Spleen (tissue), 11 donors: ENCODE measurements around the gene DSE. TPM values are rescaled to one million over a fixed set of nuclear protein-coding genes. Genes with fewer than 3 reads are reported as not detected.
A peak's percentile ranks its signal among the peaks of the same experiment; 100 is the strongest.

Experiments
- DNase-seq: peaks from one replicate; pipeline ENCODE4 v3.0.0-alpha.2; 2020
- H3K27ac ChIP-seq, 8 donors: fragments of 200-600 bp; sonication (generic) in 7 of 8; 1 replicate in 4 of 8; 2 replicates in 4 of 8; pipeline versions ENCODE4 v1.5.0 to v1.8.0; 2016 to 2021; ENCODE audit warnings: inconsistent platforms in 4 of 8, mild to moderate bottlenecking in 4 of 8, moderate library complexity in 1 of 8
- H3K27me3 ChIP-seq, 7 donors: fragments of 200-600 bp; sonication (generic) in 6 of 7; replicated peaks in 1 of 7; 1 replicate in 4 of 7; 2 replicates in 3 of 7; pipeline versions ENCODE4 v1.5.0 to v1.8.0; 2016 to 2021; ENCODE audit warnings: inconsistent platforms in 3 of 7, mild to moderate bottlenecking in 1 of 7
- H3K36me3 ChIP-seq, 6 donors: fragments of 200-600 bp; sonication (generic) in 5 of 6; 1 replicate in 4 of 6; 2 replicates in 2 of 6; pipeline versions ENCODE4 v1.5.0 to v1.8.0; 2016 to 2021; ENCODE audit warnings: inconsistent platforms in 2 of 6
- H3K4me1 ChIP-seq, 6 donors: fragments of 200-600 bp; sonication (generic) in 5 of 6; 1 replicate in 3 of 6; 2 replicates in 3 of 6; pipeline versions ENCODE4 v1.5.0 to v1.8.0; 2016 to 2021; ENCODE audit warnings: inconsistent platforms in 3 of 6
- H3K4me3 ChIP-seq, 8 donors: fragments of 200-600 bp; sonication (generic) in 7 of 8; 1 replicate in 4 of 8; 2 replicates in 4 of 8; pipeline versions ENCODE4 v1.5.0 to v1.8.0; 2016 to 2021; ENCODE audit warnings: inconsistent platforms in 4 of 8, mild to moderate bottlenecking in 4 of 8, moderate library complexity in 2 of 8
- H3K9me3 ChIP-seq, 8 donors: fragments of 200-600 bp; sonication (generic) in 7 of 8; 1 replicate in 4 of 8; 2 replicates in 4 of 8; pipeline versions ENCODE4 v1.5.0 to v1.8.0; 2016 to 2021; ENCODE audit warnings: inconsistent platforms in 4 of 8
- POLR2A ChIP-seq, 3 donors: fragments of 450-650 bp; IDR thresholded peaks; one replicate each; pipeline ENCODE4 v1.5.1; 2017; ENCODE audit warnings: antibody characterized with exemption in 3 of 3, mild to moderate bottlenecking in 1 of 3
- POLR2AphosphoS5 ChIP-seq, 3 donors: sonication (generic); formaldehyde crosslinking; IDR thresholded peaks; one replicate each; pipeline ENCODE4 v1.5.1; 2017; ENCODE audit warnings: antibody characterized with exemption in 3 of 3
- WGBS, 5 donors: extraction: QIAGEN DNeasy Blood & Tissue Kit in 3 of 5; methylation state at CpG; one replicate each; pipeline versions ENCODE4 v1.1.5 to v1.1.7; 2013 to 2018; 5-methylcytosine and 5-hydroxymethylcytosine counted together
- intact Hi-C: fragments of 100-400 bp; cut with DNase I; formaldehyde crosslinking; loops from one replicate; pipeline ENCODE4 v1.15.0; 2023; ENCODE audit warnings: low total_unique reads
- polyA plus RNA-seq, 3 donors: library from polyadenylated mRNA; stranded (reverse); fragments of 200-250 nt; gene quantifications; one replicate each; pipeline ENCODE4 v1.2.1, GENCODE V29; 2013
- total RNA-seq, 7 donors: library from RNA; depleted of rRNA in 3 of 7; stranded (reverse); fragments of >200 nt in 3 of 7; fragmentation: NEBNext Ultra II Directional in 4 of 7; extraction: Animal tissue kit (Norgen Biotek cat#: 25700) in 4 of 7; gene quantifications; one replicate each; pipeline versions ENCODE4 v1.1.0 to v1.2.1, GENCODE V29; 2016 to 2021
- TF ChIP-seq, protein P1 (sequence below), 11 experiments: fragments of 200-600 bp in 7 of 11; fragments of 450-650 bp in 4 of 11; sonication (generic) in 4 of 11; IDR thresholded peaks in 8 of 11; conservative IDR thresholded peaks in 3 of 11; 1 replicate in 7 of 11; 2 replicates in 4 of 11; pipeline versions ENCODE4 v1.4.0 to v1.8.0; 2016 to 2021; ENCODE audit warnings: antibody characterized with exemption in 11 of 11, inconsistent platforms in 4 of 11, mild to moderate bottlenecking in 1 of 11
- donor health status: healthy with polysubstance abuse.
- donor health status: DM: no; HTN: no; CAD: no; lungs with moderate emphysema.
- donor health status: DM: no; HTN: no; CAD: no.
- donor health status: Bipolar disorder and iron deficiency.
- donor health status: healthy.
- donor health status: DM: no; HTN: no; CAD: no.
- donor health status: DM: yes; HTN: yes; CAD: no.

The DSE gene
- total and polyA plus RNA-seq, 10 donors, result 8.2 to 82.3 (median 61.7) TPM

DNA sequence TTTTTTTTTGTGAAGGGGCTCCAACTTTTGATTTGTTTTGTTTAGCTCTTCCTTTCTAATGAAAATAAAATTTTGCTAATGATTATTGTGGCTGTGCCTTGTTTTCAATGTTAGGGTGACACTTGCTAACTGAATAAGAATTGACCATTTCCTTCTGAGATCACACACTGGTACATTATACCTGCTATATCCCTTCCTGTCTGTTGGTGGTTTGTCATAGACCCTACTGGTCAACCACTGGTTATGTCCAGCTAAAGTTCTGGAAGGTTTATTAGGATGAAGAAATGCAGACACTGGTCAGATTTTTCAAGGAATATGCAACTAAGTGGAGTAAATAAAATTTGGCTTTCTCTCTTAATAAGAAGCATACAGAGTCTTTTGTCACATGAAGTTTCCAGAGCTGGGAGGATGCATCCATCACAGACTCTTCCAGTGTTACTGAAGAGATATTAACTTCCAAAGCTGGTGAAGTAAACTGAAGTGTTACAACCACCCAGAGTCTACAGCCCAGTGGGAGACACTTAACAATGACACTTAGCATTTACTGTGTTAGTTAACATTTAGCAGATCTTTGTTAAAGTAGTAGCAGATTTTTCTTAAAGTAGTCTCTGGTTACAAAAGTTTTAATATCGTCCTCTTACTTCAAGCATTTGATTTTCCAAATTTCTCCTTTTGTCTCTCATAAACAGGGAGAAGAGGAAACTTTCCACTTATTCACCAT, 121.0 kb downstream of the DSE start:
- H3K27ac ChIP-seq, result peak overlapping the region in 1 of 8 donors; percentile 66
- H3K4me3 ChIP-seq, result no peak overlapping the region
- H3K27me3 ChIP-seq, result no peaks in the 10 kb centered on the region
- intact Hi-C loops, result no loop called here
- TF ChIP-seq POLR2AphosphoS5 (IDR thresholded peaks at IDR 0.05) (no peak), POLR2A (IDR thresholded peaks at IDR 0.05) (no peak)
- TF ChIP-seq, protein P1, sequence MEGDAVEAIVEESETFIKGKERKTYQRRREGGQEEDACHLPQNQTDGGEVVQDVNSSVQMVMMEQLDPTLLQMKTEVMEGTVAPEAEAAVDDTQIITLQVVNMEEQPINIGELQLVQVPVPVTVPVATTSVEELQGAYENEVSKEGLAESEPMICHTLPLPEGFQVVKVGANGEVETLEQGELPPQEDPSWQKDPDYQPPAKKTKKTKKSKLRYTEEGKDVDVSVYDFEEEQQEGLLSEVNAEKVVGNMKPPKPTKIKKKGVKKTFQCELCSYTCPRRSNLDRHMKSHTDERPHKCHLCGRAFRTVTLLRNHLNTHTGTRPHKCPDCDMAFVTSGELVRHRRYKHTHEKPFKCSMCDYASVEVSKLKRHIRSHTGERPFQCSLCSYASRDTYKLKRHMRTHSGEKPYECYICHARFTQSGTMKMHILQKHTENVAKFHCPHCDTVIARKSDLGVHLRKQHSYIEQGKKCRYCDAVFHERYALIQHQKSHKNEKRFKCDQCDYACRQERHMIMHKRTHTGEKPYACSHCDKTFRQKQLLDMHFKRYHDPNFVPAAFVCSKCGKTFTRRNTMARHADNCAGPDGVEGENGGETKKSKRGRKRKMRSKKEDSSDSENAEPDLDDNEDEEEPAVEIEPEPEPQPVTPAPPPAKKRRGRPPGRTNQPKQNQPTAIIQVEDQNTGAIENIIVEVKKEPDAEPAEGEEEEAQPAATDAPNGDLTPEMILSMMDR (IDR thresholded peaks at IDR 0.05 in 8 of 11, conservative IDR thresholded peaks at IDR 0.05 in 3 of 11), result no peak
- DNase-seq, result no peak
- no peaks in the 10 kb centered on the region for H3K36me3 ChIP-seq
- H3K9me3 ChIP-seq, result peaks cover 0 to 3% (median 0%) of the 10 kb centered on the region in 8 donors
- H3K4me1 ChIP-seq, result no peaks in the 10 kb centered on the region
- 75 to 89% (median 79%) methylated on average over 1 of the region's 1 CpG for WGBS, 5 donors

DNA sequence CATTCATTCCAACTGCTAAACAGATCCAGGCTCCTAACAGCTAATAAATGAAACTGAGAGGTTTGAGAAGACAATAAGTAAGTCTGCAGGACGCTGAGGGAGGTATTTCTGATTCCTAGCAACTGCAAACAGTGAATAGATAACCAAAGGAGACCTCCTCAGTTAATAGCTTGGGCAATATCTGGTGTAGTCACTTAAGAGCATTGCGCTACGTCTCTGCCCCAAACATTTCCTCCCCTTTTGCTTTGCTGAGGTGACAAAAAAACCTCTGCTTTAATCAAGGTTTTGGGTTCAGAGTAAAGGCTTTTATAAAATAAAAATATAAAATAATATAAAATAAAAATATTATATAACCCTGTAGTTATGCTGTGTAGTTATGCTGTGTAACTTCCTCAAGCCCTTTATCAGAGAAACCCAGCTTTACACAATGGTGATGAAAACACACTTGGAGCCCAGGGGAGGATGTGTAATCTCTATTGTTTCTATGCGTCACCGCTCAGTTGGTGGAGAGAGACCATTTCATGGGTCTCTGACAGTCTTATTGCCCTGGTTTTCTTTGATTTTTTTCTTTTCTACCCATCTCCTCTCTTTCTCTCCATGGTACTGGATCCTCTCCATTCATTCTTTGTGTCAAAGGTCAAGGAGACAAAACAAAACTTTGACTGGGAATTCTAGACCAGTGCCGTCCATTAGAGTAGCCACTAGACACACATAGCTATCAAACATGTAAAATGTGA, 121.8 kb downstream of the DSE start:
- 54 to 76% (median 67%) methylated on average over 6 of the region's 6 CpGs for WGBS, 5 donors
- Histone ChIP-seq H3K9me3 (peaks cover 0 to 3% (median 0%) of the 10 kb centered on the region in 8 donors), H3K27ac (peak overlapping the region in 2 of 8 donors; percentile 51 to 66), H3K27me3 (no peaks in the 10 kb centered on the region), H3K36me3 (no peaks in the 10 kb centered on the region), H3K4me1 (no peaks in the 10 kb centered on the region), H3K4me3 (no peak overlapping the region)
- DNase-seq, result no peak
- intact Hi-C loops, result no loop called here
- TF ChIP-seq, protein P1 (IDR thresholded peaks at IDR 0.05 in 8 of 11, conservative IDR thresholded peaks at IDR 0.05 in 3 of 11), result no peak
- TF ChIP-seq POLR2AphosphoS5 (IDR thresholded peaks at IDR 0.05) (no peak), POLR2A (IDR thresholded peaks at IDR 0.05) (no peak)

Other genes starting within 250 kb of the DSE start
- gene COL10A1, start 244.8 kb upstream of the DSE start, total RNA-seq, result 1 to 10 TPM in 5 of 7 donors, under 1 TPM in 1, not detected in 1; 0.77 to 3.4 (median 1.4) TPM
- under 1 TPM; 0.02 to 0.83 (median 0.04) TPM for gene COL10A1, start 244.8 kb upstream of the DSE start, polyA plus RNA-seq
- gene TSPYL4, start 116.9 kb upstream of the DSE start, total RNA-seq, result 10 to 100 TPM; 11.2 to 19.0 (median 13.5) TPM
- 1 to 10 TPM; 7.2 to 7.8 (median 7.5) TPM for gene TSPYL4, start 116.9 kb upstream of the DSE start, polyA plus RNA-seq
- gene TSPYL1, start 91.0 kb upstream of the DSE start, total RNA-seq, result 10 to 100 TPM; 63.1 to 97.7 (median 73.4) TPM
- gene TSPYL1, start 91.0 kb upstream of the DSE start, polyA plus RNA-seq, result 10 to 100 TPM; 28.7 to 41.7 (median 29.2) TPM
- gene CALHM6, start 90.4 kb downstream of the DSE start, total RNA-seq, result 100 to 1,000 TPM in 6 of 7 donors, 10 to 100 TPM in 1; 84.2 to 212 (median 168) TPM
- 100 to 1,000 TPM; 157 to 209 (median 171) TPM for gene CALHM6, start 90.4 kb downstream of the DSE start, polyA plus RNA-seq
- 1 to 10 TPM; 1.3 to 2.6 (median 2.3) TPM for gene CALHM5, start 140.7 kb downstream of the DSE start, total RNA-seq
- under 1 TPM; 0.24 to 0.67 (median 0.35) TPM for gene CALHM5, start 140.7 kb downstream of the DSE start, polyA plus RNA-seq
- gene TRAPPC3L, start 174.7 kb downstream of the DSE start, total RNA-seq, result 1 to 10 TPM; 1.3 to 6.3 (median 3.3) TPM
- gene TRAPPC3L, start 174.7 kb downstream of the DSE start, polyA plus RNA-seq, result 1 to 10 TPM in 1 of 3 donors, under 1 TPM in 2; 0.33 to 3.0 (median 0.71) TPM
- gene CALHM4, start 182.8 kb downstream of the DSE start, total RNA-seq, result not detected
- gene CALHM4, start 182.8 kb downstream of the DSE start, polyA plus RNA-seq, result not detected
- 10 to 100 TPM; 25.8 to 50.0 (median 30.8) TPM for gene RWDD1, start 200.6 kb downstream of the DSE start, total RNA-seq
- gene RWDD1, start 200.6 kb downstream of the DSE start, polyA plus RNA-seq, result 10 to 100 TPM; 45.2 to 57.5 (median 50.5) TPM
- gene RSPH4A, start 245.5 kb downstream of the DSE start, total RNA-seq, result 1 to 10 TPM in 3 of 7 donors, under 1 TPM in 4; 0.27 to 1.8 (median 0.77) TPM
- gene RSPH4A, start 245.5 kb downstream of the DSE start, polyA plus RNA-seq, result under 1 TPM; 0.17 to 0.59 (median 0.29) TPM